Suprapubic skin (tissue), 4 donors: Measurements from ENCODE around the gene TAC1. TPM values are rescaled to one million over a fixed set of nuclear protein-coding genes. Genes with fewer than 3 reads are reported as not detected.
"Not testable (repeated sequence)": the region's sequence is repeated elsewhere in the genome, so short reads cannot be mapped to it uniquely, and the experiment has no call there.

ENCODE experiments used
- DNase-seq, 2 donors: peaks; one replicate each; pipeline ENCODE4 v3.0.0-alpha.2; 2019; ENCODE audit warnings: low spot score in 2 of 2
- H3K27ac ChIP-seq: fragments of 200-600 bp; sonication (generic); one replicate; pipeline ENCODE4 v1.5.1; 2019
- H3K27me3 ChIP-seq: fragments of 200-600 bp; sonication (generic); one replicate; pipeline ENCODE4 v1.5.1; 2019
- H3K36me3 ChIP-seq: fragments of 200-600 bp; sonication (generic); one replicate; pipeline ENCODE4 v1.5.1; 2019
- H3K4me1 ChIP-seq: fragments of 200-600 bp; sonication (generic); one replicate; pipeline ENCODE4 v1.5.1; 2019
- H3K4me3 ChIP-seq: fragments of 200-600 bp; sonication (generic); one replicate; pipeline ENCODE4 v1.5.1; 2019; ENCODE audit warnings: mild to moderate bottlenecking
- H3K9me3 ChIP-seq: fragments of 200-600 bp; sonication (generic); one replicate; pipeline ENCODE4 v1.5.1; 2019
- CTCF ChIP-seq, 2 donors: fragments of 200-600 bp in 1 of 2; fragments of 450-650 bp in 1 of 2; sonication (generic) in 1 of 2; IDR thresholded peaks; one replicate each; pipeline ENCODE4 v1.5.1; 2016 to 2019; ENCODE audit warnings: antibody characterized with exemption in 2 of 2, mild to moderate bottlenecking in 1 of 2, moderate library complexity in 1 of 2
- EP300 ChIP-seq: sonication (generic); formaldehyde crosslinking; IDR thresholded peaks from one replicate; pipeline ENCODE4 v1.6.1; 2017; ENCODE audit warnings: antibody characterized with exemption
- POLR2A ChIP-seq, 2 donors: fragments of 450-650 bp; IDR thresholded peaks; one replicate each; pipeline ENCODE4 v1.6.1; 2017; ENCODE audit warnings: antibody characterized with exemption in 2 of 2, mild to moderate bottlenecking in 2 of 2, moderate library complexity in 2 of 2
- POLR2AphosphoS5 ChIP-seq, 3 donors: sonication (generic); formaldehyde crosslinking; IDR thresholded peaks; one replicate each; pipeline ENCODE4 v1.6.1; 2017; ENCODE audit warnings: antibody characterized with exemption in 3 of 3
- WGBS: methylation state at CpG from one replicate; pipeline ENCODE4 v1.1.5; 2018; 5-methylcytosine and 5-hydroxymethylcytosine counted together
- total RNA-seq, 4 donors: library from RNA; depleted of rRNA; stranded (reverse); fragments of >200 nt; gene quantifications; one replicate each; pipeline ENCODE4 v1.1.0, GENCODE V29; 2016

Gene TAC1
- total RNA-seq, 4 donors from 2014 or later, result 1.1 to 12.2 (median 1.7) TPM; not detected in 1

DNA sequence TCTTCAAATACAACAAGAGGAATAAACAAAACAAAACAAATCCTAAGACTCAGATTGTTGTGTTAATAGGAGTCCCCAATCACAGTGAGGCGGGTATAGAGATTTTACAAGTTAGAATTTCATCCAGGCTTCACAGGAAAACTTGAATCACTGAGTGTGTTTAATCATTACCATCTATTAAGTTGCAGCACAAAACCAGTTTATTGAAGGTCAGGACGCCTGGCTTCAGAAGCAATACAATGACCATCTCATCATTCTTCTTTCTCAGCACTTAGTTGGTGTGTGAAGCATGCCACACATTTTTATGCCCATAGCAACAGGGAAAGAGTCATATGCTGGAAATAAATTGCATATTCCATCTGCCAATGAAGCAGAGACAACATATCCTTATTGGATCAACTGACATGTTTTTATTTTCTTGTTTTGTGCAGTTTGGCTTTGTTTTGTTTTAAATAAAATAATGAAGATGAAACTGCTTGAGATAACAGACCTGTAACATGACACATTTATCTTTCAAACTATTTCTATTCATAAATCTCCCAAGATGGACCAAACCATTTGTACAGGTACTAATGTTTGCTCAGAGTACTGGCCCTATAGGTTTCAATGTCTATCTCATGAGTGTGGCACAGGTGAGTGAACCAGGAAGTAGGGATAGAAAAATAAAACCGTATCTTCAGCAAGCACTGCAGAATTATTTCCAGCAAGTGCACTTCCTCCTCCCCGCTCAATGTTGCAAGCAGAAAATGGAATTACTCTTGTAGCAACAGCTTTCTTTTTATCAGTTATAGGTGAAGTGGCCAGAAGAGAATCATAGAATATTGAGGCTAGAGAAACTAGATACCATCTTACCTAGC is 40.4 kb downstream of the TAC1 start:
- DNase-seq, result no peak
- 63% methylated on average over 4 of the region's 4 CpGs for WGBS

GRCh38 chr7:97786398-97786797 is 54.5 kb downstream of the TAC1 start:
- H3K9me3 ChIP-seq, H3K27me3 ChIP-seq, DNase-seq, H3K4me1 ChIP-seq, H3K4me3 ChIP-seq, H3K27ac ChIP-seq, H3K36me3 ChIP-seq: not testable (repeated sequence)
- WGBS, result 93% methylated on average over 7 of the region's 7 CpGs

More for the DNA sequence above, 40.4 kb downstream of the TAC1 start:
- Histone ChIP-seq H3K27ac (no peak overlapping the region), H3K4me3 (no peak overlapping the region), H3K9me3 (peaks cover 4% of the 10 kb centered on the region), H3K36me3 (no peaks in the 10 kb centered on the region), H3K27me3 (no peaks in the 10 kb centered on the region), H3K4me1 (no peaks in the 10 kb centered on the region)
- TF ChIP-seq POLR2A (IDR thresholded peaks at IDR 0.05), result no peak
- no peak for TF ChIP-seq EP300
- no peak for TF ChIP-seq POLR2AphosphoS5 (IDR thresholded peaks at IDR 0.05)
- no peak for TF ChIP-seq CTCF (IDR thresholded peaks at IDR 0.05)

Other genes starting within 250 kb of the TAC1 start
- gene ASNS, start 140.3 kb downstream of the TAC1 start, total RNA-seq, result 10 to 100 TPM; 13.2 to 40.2 (median 16.8) TPM